ENCODE data around the gene LCE4A. TPM values are rescaled to one million over a fixed set of nuclear protein-coding genes. Genes with fewer than 3 reads are reported as not detected.

The LCE4A gene
- total RNA-seq, 1 experiment from 2014 or later = not detected

DNA sequence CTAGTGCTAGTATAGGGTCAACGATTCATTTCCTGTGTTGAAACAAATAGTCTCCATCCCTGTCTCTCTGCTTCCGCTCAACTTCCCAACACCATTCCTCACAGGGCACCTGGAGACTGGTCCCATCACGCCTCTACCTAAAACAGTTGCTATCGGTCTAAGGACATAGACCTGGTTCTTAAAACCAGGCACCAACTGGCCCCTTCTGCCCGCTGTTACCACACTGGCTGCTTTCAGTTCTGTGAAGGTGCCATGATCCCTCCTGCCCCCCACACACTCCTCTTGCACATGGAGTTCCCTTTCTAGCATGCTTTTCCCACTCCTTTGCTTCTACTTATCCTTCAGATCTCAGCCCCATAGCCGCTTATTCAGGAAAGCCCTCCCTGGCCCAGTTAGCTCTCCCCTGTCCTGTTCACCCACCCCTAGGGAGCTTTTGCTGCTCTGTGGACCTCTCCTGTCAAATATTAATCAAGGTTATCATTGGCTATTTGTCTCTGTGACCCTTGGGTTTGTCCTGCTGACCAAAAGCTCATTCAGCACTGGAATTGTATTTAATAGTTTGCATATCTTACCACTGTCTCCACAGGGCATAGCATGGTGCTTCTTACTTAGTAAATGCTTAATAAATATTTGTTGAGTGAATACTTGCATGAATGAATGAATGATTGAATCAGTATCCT, 37.9 kb downstream of the LCE4A start:
- DNase-seq (ENCODE audit: low read depth) = no peak

DNA sequence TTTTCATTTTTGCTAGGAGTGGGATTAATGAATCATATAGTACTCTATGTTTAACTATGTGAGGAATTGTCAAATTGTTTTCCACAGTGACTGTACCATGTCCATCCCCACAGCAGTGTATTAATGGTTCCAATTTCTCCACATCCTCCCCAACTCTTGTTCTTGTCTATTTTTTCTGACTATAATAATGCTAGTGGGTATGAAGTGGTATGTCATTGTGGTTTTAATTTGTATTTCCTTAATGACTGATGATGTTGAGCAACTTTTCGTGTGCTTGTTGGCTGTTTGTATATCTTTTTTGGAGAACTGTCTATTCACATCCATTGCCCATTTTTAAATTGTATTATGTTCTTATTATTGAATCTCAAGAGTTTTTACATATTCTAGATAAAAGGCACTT, 39.9 kb downstream of the LCE4A start:
- DNase-seq (ENCODE audit: low read depth) = no peak

DNA sequence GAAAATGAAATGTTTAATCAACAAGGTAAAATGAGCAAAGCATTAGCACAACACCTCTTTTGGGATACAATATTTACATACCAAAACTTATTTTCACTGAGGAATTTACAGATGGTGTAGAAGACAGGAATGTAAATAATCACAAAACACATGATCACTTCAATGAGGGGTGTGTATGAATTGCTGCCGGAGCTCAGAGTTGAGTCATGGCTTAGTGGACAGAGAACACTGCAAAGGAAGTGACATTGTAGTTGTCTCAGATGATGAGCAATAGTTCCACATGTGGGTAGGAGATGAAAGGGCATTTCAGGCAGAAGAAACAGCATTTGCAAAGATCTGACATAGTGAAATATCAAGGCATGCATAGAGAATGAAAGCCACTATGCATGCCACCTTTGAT, 44.3 kb downstream of the LCE4A start:
- DNase-seq (ENCODE audit: low read depth) = peak; percentile 27

DNA sequence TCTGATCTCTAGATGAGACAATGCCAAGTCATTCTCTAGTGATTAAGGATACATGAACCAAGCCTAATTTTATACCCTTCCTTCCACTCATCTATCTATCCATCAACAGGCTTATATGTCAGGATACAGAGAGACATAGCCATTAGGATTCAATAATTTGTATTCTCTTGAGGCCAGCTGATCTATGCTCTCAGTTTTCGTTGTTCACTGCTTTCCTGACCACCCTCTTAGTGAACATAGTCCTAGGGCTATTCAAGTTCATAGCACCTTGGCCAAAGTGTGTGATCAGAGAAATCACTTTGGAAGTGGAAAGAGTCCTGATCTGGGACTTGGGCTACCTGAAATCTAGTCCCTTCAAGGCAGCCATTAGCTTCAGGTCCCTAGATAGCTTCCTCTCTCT, 45.6 kb downstream of the LCE4A start:
- DNase-seq (ENCODE audit: low read depth) = no peak

DNA sequence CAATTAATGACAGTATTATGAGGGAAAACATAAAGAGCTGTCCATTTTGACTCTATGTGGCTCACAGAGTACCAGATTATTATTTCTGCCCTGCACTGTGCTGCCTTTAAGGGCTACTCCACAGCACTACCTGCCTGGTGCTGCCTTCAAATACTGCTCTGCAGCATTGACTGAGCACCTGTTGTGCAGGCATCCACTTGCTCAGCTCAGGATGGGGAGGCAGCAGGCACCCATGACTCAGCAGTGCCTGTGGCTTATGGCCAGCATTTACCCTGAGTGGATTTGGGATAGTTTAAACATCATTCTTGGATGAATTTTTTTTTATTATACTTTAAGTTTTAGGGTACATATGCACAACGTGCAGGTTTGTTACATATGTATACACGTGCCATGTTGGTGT, 48.9 kb downstream of the LCE4A start:
- no peak for DNase-seq (ENCODE audit: low read depth)

DNA sequence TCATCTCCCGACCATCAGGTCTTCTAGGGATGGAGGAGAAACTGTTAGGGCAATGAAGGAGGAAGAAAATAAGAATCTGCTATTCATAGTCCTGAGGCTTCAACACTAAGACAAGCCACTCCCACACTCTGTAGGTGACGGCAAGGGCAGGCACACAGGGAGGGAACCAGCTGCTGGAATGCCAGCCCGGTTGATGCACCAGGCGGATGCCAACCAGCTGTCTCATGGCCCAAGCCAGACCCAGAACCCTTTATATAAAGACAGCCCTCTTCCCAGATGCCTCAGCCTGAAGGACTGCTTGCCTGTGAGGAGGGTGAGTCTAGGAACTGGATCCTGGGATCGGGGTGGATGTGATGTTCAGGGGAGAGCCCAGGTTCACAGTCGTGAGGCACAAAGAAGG, 49.8 kb downstream of the LCE4A start, which contains the start of gene KPRP:
KPRP (plus strand) TSS at position 279 of the 400 bp plus-strand sequence. CDS start 1,564 bp downstream, outside the sequence.
- DNase-seq (ENCODE audit: low read depth) = no peak

DNA sequence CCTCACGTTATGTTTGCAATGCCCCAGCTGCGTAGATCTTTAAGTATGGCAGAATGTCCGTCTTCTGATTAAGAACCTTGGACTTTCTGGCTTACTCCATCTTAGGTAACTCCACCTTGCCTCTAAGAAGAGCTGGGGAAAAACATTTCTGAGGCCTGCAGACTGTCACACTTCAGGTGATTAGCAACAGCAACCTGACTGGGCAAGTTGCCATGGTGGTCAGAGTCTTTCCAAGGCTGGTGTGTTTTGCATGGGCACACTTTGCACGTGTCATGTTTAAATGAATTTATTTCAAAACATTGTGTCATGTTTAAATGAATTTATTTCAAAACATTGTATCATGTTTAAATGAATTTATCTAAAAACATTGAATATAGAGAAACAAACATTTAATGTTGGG, 50.7 kb downstream of the LCE4A start:
- DNase-seq (ENCODE audit: low read depth) = no peak

Other genes starting within 250 kb of the LCE4A start
- gene LCE5A, start 197.4 kb upstream of the LCE4A start, total RNA-seq (2014; rRNA removed; shearing (Covaris generic)) = not detected in 2 replicates
- gene CRCT1, start 193.7 kb upstream of the LCE4A start, total RNA-seq (2014; rRNA removed; shearing (Covaris generic)) = not detected in 2 replicates
- not detected in 2 replicates for gene LCE3E, start 141.4 kb upstream of the LCE4A start, total RNA-seq (2014; rRNA removed; shearing (Covaris generic))
- not detected in 2 replicates for gene LCE3D, start 127.6 kb upstream of the LCE4A start, total RNA-seq (2014; rRNA removed; shearing (Covaris generic))
- gene LCE3C, start 107.9 kb upstream of the LCE4A start, total RNA-seq (2014; rRNA removed; shearing (Covaris generic)) = not detected in 2 replicates
- gene LCE3B, start 94.3 kb upstream of the LCE4A start, total RNA-seq (2014; rRNA removed; shearing (Covaris generic)) = not detected in 2 replicates
- gene LCE3A, start 85.1 kb upstream of the LCE4A start, total RNA-seq (2014; rRNA removed; shearing (Covaris generic)) = not detected in 2 replicates
- gene LCE2D, start 44.8 kb upstream of the LCE4A start, total RNA-seq (2014; rRNA removed; shearing (Covaris generic)) = not detected in 2 replicates
- gene LCE2C, start 32.9 kb upstream of the LCE4A start, total RNA-seq (2014; rRNA removed; shearing (Covaris generic)) = not detected in 2 replicates
- gene LCE2B, start 22.0 kb upstream of the LCE4A start, total RNA-seq (2014; rRNA removed; shearing (Covaris generic)) = not detected in 2 replicates
- gene LCE2A, start 9.8 kb upstream of the LCE4A start, total RNA-seq (2014; rRNA removed; shearing (Covaris generic)) = not detected in 2 replicates
- not detected in 2 replicates for gene KPRP, start 49.9 kb downstream of the LCE4A start, total RNA-seq (2014; rRNA removed; shearing (Covaris generic))
- gene LCE1F, start 67.0 kb downstream of the LCE4A start, total RNA-seq (2014; rRNA removed; shearing (Covaris generic)) = not detected in 2 replicates
- not detected in 2 replicates for gene LCE1E, start 78.1 kb downstream of the LCE4A start, total RNA-seq (2014; rRNA removed; shearing (Covaris generic))
- not detected in 2 replicates for gene LCE1D, start 88.6 kb downstream of the LCE4A start, total RNA-seq (2014; rRNA removed; shearing (Covaris generic))
- not detected in 2 replicates for gene LCE1C, start 98.5 kb downstream of the LCE4A start, total RNA-seq (2014; rRNA removed; shearing (Covaris generic))
- not detected in 2 replicates for gene LCE1B, start 103.8 kb downstream of the LCE4A start, total RNA-seq (2014; rRNA removed; shearing (Covaris generic))
- gene LCE1A, start 119.3 kb downstream of the LCE4A start, total RNA-seq (2014; rRNA removed; shearing (Covaris generic)) = not detected in 2 replicates
- not detected in 2 replicates for gene LCE6A, start 134.7 kb downstream of the LCE4A start, total RNA-seq (2014; rRNA removed; shearing (Covaris generic))
- gene LCE7A, start 151.8 kb downstream of the LCE4A start, total RNA-seq (2014; rRNA removed; shearing (Covaris generic)) = not detected in 2 replicates
- gene SMCP, start 170.2 kb downstream of the LCE4A start, total RNA-seq (2014; rRNA removed; shearing (Covaris generic)) = not detected in 2 replicates
- gene IVL, start 200.4 kb downstream of the LCE4A start, total RNA-seq (2014; rRNA removed; shearing (Covaris generic)) = not detected in 2 replicates
- not detected in 2 replicates for gene SPRR5, start 239.0 kb downstream of the LCE4A start, total RNA-seq (2014; rRNA removed; shearing (Covaris generic))

All from RPMI7951 (cell line).